Cortex of kidney (tissue), 1 donor: ENCODE data around the gene LDAH.

ENCODE experiments used
- DNase-seq: peaks from one replicate; lab custom pipeline; 2025; lab: John Stamatoyannopoulos, UW

Gene LDAH

DNA sequence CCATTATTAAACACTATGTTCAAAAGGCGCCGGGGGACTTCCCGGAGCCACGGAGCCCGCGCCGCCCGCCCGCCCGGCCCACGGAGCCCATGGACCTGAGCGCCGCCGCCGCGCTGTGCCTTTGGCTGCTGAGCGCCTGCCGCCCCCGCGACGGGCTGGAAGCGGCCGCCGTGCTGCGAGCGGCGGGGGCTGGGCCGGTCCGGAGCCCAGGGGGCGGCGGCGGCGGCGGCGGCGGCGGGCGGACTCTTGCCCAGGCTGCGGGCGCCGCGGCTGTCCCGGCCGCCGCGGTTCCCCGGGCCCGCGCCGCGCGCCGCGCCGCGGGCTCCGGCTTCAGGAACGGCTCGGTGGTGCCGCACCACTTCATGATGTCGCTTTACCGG lies 155.8 kb downstream of the LDAH start:
- DNase-seq: no peak

DNA sequence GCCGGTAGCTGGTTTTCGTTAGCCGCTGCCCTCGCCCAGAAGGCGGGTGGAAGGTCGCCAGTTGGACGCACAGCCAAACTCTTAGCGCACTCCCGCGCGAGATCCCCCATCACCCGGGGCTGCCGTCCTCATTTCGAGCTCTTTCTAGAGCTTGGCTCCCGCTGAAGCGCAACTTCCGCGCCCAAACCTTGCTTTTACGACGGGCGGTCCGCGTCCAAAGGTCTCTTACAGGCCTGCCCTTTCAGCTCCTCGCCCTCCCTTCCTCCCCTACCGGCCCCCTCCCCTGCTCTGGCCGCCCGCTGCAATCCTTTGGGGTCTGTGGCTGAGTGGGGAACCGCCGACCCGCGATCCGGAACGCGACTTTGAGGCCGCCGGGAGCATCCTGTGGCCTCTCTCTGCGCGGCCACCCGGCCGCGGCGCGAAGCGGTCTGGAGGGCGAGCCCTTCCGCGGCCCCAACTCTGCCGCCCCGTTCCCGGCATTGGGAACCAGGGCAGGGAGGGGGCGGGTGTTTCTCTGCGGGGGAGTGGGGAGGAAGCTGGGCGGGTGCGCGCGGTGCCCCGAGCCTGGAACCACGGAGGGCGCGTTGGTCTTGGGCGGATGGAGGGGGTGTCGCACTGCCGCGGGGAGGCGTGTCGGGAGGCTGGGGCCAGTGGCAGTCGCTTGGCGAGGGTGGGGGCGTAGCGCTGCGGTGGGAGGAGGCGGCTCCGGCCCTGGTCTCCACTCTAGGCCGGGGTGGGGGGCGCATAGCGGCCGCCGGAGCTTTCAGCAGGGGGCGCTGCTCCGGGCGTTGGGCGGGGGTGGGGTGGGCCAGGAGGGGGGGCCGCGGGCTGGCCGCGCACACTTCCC lies 156.4 kb downstream of the LDAH start, which contains the start of gene GDF7:
Gene GDF7, plus strand, starts transcription at position 841 of the 847 bp plus-strand sequence. CDS start 96 bp downstream, outside the sequence.
- DNase-seq: no peak

DNA sequence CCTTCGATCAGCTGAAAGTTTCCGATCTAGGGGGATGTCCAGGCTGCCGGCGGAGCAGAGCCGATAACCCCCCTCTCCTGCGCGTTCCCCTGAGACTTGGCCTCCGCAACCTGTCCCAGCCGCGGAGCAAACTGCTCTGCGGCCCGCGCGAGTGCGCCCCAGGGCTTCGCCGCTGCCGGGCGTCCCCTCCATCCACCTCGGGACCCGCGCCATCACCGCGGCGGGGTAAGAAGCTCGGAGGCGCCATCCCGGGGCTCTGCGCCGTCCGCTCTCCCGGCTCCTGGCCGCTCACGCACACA lies 156.9 kb downstream of the LDAH start:
- DNase-seq: no peak

DNA sequence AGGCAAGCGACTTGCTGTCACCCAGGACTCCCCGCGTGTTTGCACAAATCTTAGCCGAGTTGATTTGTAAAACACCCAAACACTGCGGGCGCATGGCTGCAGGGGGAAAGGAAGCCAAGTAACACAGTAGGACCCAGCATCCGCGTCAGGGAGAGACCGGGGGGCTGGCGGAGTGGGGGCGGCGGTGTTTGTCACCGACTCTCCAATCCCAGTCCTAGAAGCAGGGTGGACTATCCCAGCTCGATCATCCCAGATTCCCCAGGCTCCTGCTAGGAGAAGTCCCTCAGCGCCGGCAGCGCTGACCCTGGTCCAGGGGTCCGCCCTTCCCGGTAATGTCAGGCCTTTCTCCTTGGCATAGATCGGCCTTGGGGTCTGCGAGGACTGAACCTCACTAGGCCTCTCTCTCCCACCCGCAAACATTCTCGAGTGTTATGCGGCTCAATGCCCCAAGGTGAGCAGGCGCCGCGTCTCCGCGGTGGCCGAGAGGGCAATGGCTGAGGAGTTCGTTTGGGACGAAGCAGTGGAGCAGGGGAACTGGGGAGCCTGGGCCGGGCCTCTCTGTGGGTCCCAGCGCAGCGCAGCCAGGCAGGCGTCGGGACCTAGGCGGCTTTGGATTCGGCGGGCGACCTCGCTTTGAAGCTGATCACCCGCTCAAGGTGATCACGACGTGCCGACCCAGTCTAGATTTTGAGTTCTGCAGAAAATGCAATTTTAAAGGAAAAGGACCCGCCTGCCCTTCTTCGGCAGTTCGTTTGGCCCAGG lies 157.5 kb downstream of the LDAH start:
- no peak for DNase-seq

DNA sequence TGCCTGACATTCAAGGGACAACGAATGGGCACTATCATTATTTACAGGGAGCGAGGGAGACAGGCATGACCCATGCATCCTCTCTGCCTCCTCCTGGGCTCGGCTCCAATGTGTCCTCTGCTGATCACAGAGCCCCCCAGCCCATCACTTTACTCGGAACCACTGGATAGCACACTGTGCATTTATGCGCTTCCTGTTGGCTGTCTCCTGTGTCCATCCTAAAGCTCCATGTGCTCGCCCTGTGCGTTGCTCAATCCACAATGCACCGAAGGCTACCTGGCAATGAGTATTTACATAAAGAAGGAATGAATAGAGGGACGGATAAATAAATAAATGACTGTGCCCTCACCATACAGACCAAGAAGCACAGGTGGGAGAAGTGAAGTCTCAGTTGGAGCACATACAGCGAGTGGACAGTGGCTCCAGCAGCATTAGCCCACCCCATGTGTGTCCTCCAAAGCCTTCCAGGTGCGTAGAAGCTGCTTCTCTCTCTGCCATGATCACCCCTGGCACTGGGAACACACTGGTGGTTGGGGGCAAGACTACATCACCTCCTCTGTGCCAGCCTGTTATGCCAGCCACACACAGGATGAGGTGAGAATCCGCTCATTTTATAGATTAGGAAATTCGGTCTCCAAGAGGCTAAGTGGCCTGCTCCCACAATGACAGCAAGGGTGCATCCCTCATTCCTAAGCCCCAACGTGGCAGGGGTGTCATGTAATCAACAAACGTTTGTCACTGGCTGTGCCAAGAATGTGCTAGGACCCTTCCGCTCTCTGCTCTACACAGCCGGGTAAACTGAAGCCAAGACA lies 158.3 kb downstream of the LDAH start:
- DNase-seq: no peak

DNA sequence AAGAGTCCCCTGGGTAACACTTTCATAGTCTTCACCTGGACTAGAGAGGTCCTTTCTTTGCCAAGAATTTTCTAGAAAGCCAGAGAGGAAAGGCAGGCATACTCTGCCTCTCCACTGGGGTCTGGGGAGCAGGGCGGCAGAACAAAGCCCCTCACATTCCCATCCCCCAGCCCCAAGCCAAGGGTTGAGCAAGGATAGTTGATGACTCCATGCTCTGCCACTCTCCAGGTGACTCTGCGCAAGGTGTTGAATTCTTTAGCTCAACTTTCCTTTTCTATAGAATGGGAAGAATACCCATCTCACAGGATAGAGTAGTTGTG lies 158.9 kb downstream of the LDAH start:
- no peak for DNase-seq

DNA sequence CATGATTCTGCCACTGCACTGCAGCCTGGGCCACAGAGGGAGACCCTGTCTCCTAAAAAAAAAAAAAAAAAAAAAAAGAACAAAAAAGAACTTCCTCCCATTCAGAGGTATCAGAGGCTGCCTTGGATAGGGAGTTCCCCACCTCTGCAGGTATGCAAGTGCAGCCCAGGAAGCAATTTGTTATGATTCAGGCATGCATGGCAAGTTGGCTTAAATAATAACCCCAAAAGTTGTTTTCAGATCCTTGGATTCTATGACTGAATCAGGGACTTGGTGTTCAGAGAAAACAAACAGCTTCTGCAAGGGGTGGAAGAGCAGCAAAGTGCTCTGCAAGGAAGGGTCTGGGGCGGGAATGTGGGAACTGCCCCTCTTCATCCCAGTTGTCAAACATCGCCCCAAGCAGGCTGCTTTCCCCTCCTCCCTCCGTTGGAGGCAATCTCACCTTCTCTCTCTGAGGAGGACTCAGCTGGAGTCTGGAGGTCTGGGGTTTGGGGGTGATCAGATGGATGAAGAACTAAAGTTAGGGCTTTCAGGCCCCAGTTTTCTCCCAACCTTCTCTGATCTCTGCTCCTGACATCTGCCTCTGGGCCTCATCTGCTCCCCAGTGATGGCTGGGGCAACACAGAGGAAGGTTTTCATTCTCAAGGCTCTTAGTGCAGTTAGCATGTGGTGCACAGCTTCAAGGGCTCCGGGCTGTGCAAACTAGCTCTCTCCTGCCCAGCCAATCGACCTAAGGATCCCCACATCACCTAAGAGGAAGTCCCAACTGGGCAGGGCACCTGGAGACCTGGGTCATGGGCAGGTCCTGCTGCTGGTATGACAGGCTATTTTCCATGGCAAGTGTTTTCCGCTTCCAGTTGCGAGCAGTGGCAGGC lies 159.5 kb downstream of the LDAH start:
- DNase-seq: no peak

DNA sequence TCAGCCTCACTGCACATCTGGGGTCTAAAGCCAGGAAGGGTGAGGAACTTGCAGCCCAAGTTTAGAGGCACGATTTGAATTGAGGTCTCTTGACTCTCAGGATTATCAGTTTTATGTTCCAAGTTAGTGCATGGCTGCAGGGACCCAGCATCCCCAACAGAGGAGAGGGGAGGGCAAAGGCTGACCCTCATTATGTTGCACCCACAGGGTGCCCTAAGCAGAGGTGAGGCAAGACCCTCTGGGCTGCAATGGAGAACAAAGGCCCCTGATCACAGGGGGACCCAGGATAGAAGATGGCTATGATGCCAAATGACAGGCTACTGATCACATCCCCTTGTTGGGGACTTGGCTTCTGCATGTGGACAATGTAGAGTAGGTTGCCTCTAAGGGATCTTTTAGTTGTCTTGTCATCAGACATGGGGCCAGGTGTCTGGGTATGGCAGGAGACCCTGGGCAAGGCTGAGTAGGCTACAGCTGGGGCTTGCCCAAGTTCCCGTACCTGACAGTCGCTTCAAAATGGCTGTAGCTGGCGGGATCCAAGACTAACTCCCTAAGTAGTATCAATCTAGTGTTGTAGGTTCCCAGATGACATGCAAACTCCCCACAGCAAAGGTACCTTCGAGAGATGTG lies 160.5 kb downstream of the LDAH start:
- no peak for DNase-seq

DNA sequence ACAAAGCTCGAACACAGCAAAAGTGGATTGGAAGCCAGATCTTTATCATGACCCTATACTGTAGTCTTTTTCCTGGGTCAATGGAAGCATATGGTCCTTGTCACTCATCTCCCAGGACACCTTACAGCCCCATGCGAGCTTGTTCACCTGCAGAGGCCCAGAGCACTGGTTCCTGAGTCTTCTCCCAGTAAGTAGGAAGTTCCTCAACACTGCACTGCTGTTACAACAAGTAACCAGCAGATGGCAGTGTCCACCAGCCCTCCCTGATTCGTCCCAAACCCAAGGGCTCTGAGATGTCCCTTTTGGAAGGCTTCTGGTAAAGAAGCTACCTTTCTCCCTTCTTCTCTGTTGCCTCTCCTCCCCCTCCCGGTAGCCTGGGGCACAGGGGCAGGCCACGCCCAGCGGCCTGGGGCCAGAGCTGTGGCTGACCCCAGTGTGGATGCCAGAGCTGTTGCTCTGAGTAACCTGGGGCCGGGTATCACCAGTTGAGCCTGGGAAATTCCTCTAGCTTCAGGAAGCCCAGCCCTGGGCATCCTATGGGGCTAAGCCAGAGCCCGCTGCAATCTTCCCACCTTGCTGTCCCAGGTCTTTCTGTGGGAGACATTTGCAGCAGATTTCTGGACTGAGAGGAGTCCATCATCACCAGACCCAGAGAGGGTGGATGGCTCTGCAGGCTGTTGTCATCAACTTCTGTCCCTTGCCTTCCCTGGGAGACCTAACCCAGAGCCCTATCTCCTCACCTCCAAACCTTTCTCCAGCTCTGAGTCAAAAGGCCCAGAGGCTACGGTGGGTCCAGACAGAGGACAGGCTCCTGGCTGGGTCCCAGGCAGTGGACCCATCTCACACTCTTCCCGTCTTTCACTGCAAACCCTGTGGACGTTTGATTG lies 161.2 kb downstream of the LDAH start:
- DNase-seq: no peak

DNA sequence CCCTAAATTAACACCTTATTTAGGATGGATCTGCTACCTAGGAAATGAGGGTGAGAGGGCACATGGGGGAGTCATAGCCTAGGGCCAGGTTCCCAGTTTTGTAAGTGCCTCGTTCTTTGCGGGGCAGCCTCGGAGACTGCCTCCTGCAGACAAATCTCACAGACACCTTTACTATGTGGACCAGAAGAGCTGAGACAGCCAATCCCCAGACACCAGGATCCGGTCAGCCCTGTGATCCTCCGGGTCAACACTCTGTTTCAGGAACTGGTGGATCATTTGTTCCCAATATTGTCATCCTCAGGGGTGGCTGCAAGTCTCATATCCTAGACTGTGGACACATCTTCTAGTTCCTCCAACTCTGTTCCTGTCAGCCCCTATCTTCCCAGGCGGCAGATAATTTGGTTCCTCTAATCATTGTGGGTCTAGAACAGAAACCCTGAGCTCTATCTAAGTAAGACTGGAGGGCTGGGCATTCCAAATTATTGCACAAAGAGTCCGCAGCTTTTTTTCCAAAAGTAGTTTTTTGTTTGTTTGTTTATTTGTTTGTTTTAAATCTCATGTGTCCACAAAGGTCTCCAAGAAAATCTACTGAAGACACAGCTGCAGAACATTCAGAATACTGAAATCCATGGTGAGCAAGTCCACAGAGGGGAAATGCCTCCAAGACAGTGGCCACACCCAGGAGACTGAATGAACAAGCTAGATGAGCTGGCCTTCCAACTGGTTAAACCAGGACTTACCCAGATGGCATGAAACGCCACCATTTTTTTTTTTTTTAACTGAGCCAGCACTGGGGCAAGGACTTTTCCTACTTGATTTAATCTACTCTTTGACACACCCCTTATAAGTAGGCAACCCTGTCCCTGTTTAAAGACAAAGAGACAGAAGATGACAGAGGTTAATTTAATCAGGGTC lies 162.1 kb downstream of the LDAH start:
- no peak for DNase-seq

DNA sequence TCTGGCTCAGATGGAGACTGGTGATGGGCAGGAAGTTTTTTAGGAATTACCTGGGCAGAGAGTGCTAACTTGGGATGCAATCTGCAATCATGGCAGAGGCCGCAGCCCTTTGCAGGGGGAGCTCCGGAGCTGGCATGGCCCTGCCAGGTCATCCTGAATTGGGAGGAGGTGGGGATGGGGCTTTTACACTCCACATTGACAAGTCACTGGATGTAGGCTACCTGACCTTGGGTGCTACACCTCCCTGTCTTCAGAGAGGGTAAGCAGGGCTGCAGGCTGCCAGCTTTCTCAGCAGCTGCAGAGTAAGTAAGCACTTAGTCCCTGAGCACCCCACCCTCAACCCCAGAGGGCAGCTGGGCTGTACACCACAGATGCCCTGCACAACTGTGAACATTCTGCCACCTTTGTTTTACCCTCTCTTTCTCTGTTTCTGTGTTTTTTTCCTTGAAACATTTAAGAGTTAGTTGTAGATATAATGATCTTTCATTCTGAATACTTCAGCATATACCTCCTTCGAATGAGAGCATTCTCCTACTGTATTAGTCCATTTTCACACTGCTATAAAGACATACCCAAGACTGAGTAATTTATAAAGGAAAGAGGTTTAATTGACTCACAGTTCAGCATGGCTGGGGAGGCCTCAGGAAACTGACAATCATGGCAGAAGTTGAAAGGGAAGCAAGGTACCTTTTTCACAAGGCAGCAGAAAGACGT lies 165.2 kb downstream of the LDAH start:
- no peak for DNase-seq

DNA sequence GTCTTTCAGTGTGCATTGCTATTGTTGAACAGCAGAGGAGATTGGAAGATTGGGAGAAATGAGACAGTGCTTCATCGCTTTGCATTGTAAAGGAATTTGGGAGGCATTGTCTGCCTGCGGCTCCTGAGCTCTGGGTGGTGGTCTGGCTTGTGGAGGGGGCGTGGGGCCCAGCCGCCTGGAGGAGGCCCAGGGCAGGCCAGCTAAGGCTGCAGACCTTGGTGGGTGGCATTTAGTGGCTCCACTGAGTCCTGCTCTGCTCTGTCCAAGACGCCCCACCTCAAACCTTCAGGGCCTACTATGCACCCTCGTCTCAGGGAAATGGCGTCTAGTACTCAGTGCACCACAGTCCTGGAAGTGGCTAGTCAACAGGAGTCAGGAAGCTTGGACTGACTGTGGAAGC lies 166.3 kb downstream of the LDAH start:
- DNase-seq: no peak

DNA sequence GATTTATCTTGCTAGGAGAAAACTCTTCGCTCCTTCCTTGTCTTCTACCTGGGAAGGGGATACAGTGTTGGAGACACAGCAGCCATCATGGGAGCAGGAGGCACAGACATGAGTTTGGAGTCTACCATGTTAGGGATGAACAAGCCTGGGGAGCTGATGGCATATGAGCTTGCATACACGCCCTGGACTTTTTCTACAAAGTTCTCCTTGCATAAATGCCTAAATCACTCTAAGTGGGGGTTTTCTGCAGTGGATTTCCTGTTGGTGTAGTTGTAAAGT lies 168.4 kb downstream of the LDAH start:
- DNase-seq: no peak

DNA sequence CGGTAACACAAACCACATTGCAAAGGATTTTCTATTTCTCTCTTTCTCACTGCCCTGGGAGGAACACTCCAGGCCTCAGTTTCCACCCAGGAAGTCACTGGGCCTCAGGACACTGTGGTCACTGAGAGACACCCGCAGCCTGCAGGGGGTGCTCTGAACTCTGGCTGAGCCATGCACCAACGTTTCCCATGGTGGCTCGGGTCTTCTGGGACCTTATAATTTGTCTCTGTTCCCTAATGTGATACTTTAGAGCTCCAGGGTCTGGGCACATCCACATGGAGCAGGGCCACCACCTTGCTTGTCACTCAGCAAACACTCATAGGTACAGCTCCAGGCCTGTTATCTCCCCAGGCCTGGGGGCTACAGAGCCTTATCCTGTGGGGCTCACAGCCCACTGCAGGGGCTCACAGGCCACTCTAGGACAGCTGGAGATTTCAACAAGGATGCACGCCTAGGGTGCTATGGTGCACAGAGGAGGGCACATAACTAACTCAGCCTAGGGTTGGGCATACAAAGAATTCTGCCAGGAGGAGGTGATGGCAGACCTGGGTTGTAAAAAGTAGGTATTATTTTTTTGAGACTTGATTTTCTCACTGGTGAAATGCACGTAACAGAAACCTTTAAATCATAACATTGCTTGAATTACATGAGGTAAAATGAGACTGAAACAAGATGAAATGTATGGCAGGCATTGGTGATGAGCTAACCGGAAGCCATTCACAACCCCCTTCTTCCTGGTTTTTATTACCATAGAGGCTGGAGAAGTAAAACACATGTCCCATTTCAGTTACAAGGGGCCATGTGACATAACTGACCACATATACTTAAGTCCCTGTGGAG lies 169.0 kb downstream of the LDAH start:
- DNase-seq: no peak

DNA sequence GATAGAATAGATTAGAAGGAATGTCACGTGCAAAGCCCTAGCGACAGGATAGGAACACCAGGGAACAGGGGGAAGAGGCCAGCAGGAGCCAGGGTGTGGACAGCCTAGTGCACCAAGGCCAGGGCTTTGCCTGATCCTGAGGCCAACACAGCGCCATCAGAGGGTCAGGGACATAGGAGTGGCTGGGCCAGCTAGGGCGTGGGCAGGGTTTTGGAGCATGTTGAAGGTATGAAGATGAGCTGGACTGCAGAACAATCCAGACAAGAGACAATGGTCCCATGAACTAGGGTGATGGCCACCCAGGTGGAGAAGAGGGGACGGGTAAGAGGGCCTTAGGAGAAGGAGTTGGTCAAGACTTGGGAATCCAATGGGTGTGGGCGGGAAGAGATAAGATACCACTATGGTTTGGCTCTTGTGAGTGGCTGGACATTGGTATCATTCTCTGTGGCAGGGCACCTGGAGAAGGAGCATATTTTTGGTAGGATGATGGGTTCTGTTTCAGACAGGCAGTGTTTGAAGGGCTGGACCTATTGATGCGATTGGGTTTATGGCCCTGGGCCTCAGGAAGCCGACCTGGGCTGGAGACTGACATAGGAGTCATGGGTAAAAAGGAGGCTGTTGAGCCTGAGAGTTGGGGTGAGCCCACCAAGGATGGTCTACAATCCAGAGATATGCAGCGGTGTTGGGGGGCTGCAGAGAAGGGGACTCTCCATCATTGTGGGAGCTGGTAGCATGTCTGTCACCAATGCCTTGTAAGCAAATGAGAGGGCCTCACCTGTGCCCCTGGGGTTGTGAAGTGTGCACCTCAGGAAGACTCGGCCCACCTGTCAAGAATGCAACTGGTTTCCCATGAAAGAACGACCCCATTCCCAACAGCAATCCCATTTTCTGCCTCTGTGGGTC lies 170.0 kb downstream of the LDAH start:
- no peak for DNase-seq

DNA sequence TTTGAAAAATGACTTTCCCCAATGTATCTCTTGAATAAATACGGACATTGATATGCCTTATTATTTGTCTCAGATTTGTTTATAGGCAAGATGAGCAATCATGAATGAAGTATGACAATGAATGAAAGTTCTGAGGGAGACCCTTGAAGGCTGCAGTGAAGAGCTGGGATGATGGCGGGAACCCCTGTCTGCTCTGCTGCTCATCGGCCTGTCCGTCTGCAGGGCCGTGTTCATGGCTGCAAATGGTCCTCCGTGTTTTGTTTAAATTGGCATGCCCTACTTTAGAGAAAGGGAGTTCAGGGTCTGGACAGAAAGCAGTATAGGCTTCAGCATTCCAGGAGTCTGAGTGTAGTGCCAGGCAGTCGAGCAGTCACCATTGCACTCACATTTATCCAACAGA lies 170.8 kb downstream of the LDAH start:
- no peak for DNase-seq

DNA sequence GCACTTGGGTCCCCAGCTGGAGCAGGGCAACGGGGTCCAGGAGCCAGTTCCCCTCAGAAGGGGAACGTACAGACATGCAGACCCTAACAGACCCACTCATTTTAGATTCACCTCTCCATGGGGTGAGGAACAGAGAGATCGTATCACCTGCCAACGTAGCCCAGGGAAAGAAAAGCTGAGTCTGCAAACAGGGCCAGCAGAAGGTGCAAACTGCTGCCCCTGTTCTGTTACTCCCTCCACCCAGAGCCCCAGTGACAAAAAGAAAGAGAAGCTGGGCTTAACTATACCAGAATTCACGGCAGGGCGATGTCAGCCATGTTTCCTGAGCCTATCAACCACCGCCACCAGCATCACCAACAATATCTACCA lies 171.2 kb downstream of the LDAH start:
- no peak for DNase-seq
